H9 (cell line): ENCODE results near the gene RBL1. TPM values are rescaled to one million over a fixed set of nuclear protein-coding genes. Genes with fewer than 3 reads are reported as not detected.

Experiments
- DNase-seq: peaks from one replicate; pipeline ENCODE4 v3.0.0-alpha.2; 2017
- H2AFZ ChIP-seq: one replicate; pipeline ENCODE4 v1.6.1; 2013; ENCODE audit warnings: mild to moderate bottlenecking, low read length, control low read depth, moderate library complexity
- H2AK5ac ChIP-seq: 2 replicates; pipeline ENCODE4 v1.6.1; 2013; ENCODE audit warnings: low read length, control low read depth, mixed read lengths; ENCODE audit not compliant: insufficient read length
- H2BK120ac ChIP-seq: one replicate; pipeline ENCODE4 v1.6.1; 2013; ENCODE audit warnings: low read depth, mild to moderate bottlenecking, low read length, control low read depth, inconsistent platforms; ENCODE audit not compliant: poor library complexity, severe bottlenecking
- H2BK12ac ChIP-seq: 2 replicates; pipeline ENCODE4 v1.6.1; 2013; ENCODE audit warnings: low read length, control low read depth, mixed read lengths, low read depth; ENCODE audit not compliant: insufficient read length
- H2BK15ac ChIP-seq: 2 replicates; pipeline ENCODE4 v1.6.1; 2013; ENCODE audit warnings: low read depth, low read length, control low read depth
- H2BK20ac ChIP-seq: one replicate; pipeline ENCODE4 v1.6.1; 2013; ENCODE audit warnings: low read depth, mild to moderate bottlenecking, low read length, control low read depth, inconsistent platforms; ENCODE audit not compliant: poor library complexity, severe bottlenecking
- H2BK5ac ChIP-seq: 2 replicates; pipeline ENCODE4 v1.6.1; 2013; ENCODE audit warnings: low read length, control low read depth, mixed read lengths; ENCODE audit not compliant: insufficient read length
- H3K14ac ChIP-seq: 2 replicates; pipeline ENCODE4 v1.6.1; 2013; ENCODE audit warnings: low read length, control low read depth; ENCODE audit not compliant: insufficient read depth
- H3K18ac ChIP-seq: 2 replicates; pipeline ENCODE4 v1.6.1; 2013; ENCODE audit warnings: low read depth, mild to moderate bottlenecking, mixed read lengths, low read length, control low read depth; ENCODE audit not compliant: insufficient read length
- H3K23ac ChIP-seq: 2 replicates; pipeline ENCODE4 v1.6.1; 2013; ENCODE audit warnings: low read length, control low read depth, mixed read lengths, low read depth; ENCODE audit not compliant: insufficient read length
- H3K23me2 ChIP-seq: 2 replicates; pipeline ENCODE4 v1.6.1; 2013; ENCODE audit warnings: low read depth, mild to moderate bottlenecking, mixed read lengths, low read length, control low read depth; ENCODE audit not compliant: insufficient read length, poor library complexity, severe bottlenecking
- H3K27ac ChIP-seq: 2 replicates; pipeline ENCODE4 v1.5.1; 2013; ENCODE audit warnings: low read length, control low read depth, mixed read lengths, low read depth; ENCODE audit not compliant: insufficient read length
- H3K27me3 ChIP-seq: 2 replicates; pipeline ENCODE4 v1.6.1; 2013; ENCODE audit warnings: low read length, control low read depth, inconsistent platforms; ENCODE audit not compliant: insufficient read depth
- H3K4ac ChIP-seq: 2 replicates; pipeline ENCODE4 v1.6.1; 2013; ENCODE audit warnings: low read depth, mild to moderate bottlenecking, control low read depth, inconsistent platforms, low read length, moderate library complexity
- H3K4me1 ChIP-seq: 2 replicates; pipeline ENCODE4 v1.6.1; 2013; ENCODE audit warnings: low read length, control low read depth, inconsistent platforms; ENCODE audit not compliant: insufficient read depth
- H3K4me2 ChIP-seq: 2 replicates; pipeline ENCODE4 v1.6.1; 2013; ENCODE audit warnings: low read length, control low read depth, mixed read lengths; ENCODE audit not compliant: insufficient read length, insufficient read depth
- H3K56ac ChIP-seq: 2 replicates; pipeline ENCODE4 v1.6.1; 2013; ENCODE audit warnings: low read depth, mild to moderate bottlenecking, mixed read lengths, low read length, control low read depth; ENCODE audit not compliant: insufficient read length
- H3K79me1 ChIP-seq: 2 replicates; pipeline ENCODE4 v1.6.1; 2013; ENCODE audit warnings: low read depth, mild to moderate bottlenecking, moderate library complexity, low read length, control low read depth, inconsistent platforms; ENCODE audit not compliant: insufficient read depth, poor library complexity, severe bottlenecking
- H3K79me2 ChIP-seq: 2 replicates; pipeline ENCODE4 v1.6.1; 2013; ENCODE audit warnings: low read length, control low read depth, inconsistent platforms; ENCODE audit not compliant: insufficient read depth
- H3K9ac ChIP-seq: 2 replicates; pipeline ENCODE4 v1.6.1; 2013; ENCODE audit warnings: low read length, control low read depth, mixed read lengths; ENCODE audit not compliant: insufficient read length; ENCODE audit errors: extremely low read depth
- H3K9me3 ChIP-seq: one replicate; pipeline ENCODE4 v1.6.1; 2013; ENCODE audit warnings: low read depth, low read length, inconsistent platforms; ENCODE audit not compliant: control insufficient read depth
- H3T11ph ChIP-seq: one replicate; pipeline ENCODE4 v1.6.1; 2013; ENCODE audit warnings: mild to moderate bottlenecking, low read length, control low read depth, inconsistent platforms
- H4K20me1 ChIP-seq: one replicate; pipeline ENCODE4 v1.6.1; 2013; ENCODE audit not compliant: control insufficient read depth, insufficient read length, insufficient read depth
- H4K5ac ChIP-seq: 2 replicates; pipeline ENCODE4 v1.6.1; 2013; ENCODE audit warnings: low read depth, mild to moderate bottlenecking, mixed read lengths, low read length, control low read depth; ENCODE audit not compliant: insufficient read length
- H4K8ac ChIP-seq: replicated peaks from 2 replicates; pipeline ENCODE4 v1.6.1; 2013; ENCODE audit warnings: low read length, control low read depth, mixed read lengths, low read depth; ENCODE audit not compliant: insufficient read length
- H4K91ac ChIP-seq: 2 replicates; pipeline ENCODE4 v1.6.1; 2013; ENCODE audit warnings: low read depth, mild to moderate bottlenecking, moderate library complexity, mixed read lengths, low read length, control low read depth; ENCODE audit not compliant: insufficient read length
- H3K27ac Mint-ChIP-seq, 3 experiments: 2 replicates in 2 of 3; 3 replicates in 1 of 3; pipeline ENCODE4 v1.8.0; 2020 to 2021; ENCODE audit warnings: mixed read lengths in 3 of 3, mild to moderate bottlenecking in 1 of 3, moderate library complexity in 1 of 3
- H3K27me3 Mint-ChIP-seq: 2 replicates; pipeline ENCODE4 v1.8.0; 2021; ENCODE audit warnings: low read depth, mild to moderate bottlenecking, moderate library complexity, mixed read lengths
- H3K36me3 Mint-ChIP-seq, 3 experiments: 2 replicates in 2 of 3; 3 replicates in 1 of 3; pipeline ENCODE4 v1.8.0; 2020 to 2021; ENCODE audit warnings: low read depth in 3 of 3, mixed read lengths in 3 of 3; ENCODE audit not compliant: insufficient read depth in 1 of 3
- H3K4me1 Mint-ChIP-seq, 2 experiments: 2 replicates each; pipeline ENCODE4 v1.8.0; 2020; ENCODE audit warnings: mixed read lengths in 2 of 2
- H3K4me3 Mint-ChIP-seq, 2 experiments: 2 replicates in 1 of 2; 3 replicates in 1 of 2; pipeline ENCODE4 v1.8.0; 2020 to 2021; ENCODE audit warnings: mild to moderate bottlenecking in 2 of 2, mixed read lengths in 2 of 2, moderate library complexity in 1 of 2
- H3K9me3 Mint-ChIP-seq, 2 experiments: 2 replicates in 1 of 2; 3 replicates in 1 of 2; pipeline ENCODE4 v1.8.0; 2020; ENCODE audit warnings: mild to moderate bottlenecking in 2 of 2, mixed read lengths in 2 of 2, moderate library complexity in 1 of 2
- CTCF ChIP-seq: fragments of 200-600 bp; sonication (generic); conservative IDR thresholded peaks from 3 replicates; pipeline ENCODE4 v1.8.0; 2021; ENCODE audit warnings: antibody characterized with exemption, mild to moderate bottlenecking
- WGBS: extraction: QIAGEN DNeasy Blood & Tissue Kit; methylation state at CpG from one replicate; pipeline ENCODE4 v1.1.7; 2013; ENCODE audit warnings: missing lambda C conversion rate, low lambda C conversion rate, mixed read lengths; ENCODE audit not compliant: insufficient read length; ENCODE audit errors: extremely low coverage; 5-methylcytosine and 5-hydroxymethylcytosine counted together
- total RNA-seq: library from RNA; stranded (reverse); gene quantifications from 2 replicates; pipeline ENCODE4 v1.2.1, GENCODE V29; 2021

RBL1 gene
- total RNA-seq, 1 experiment from 2014 or later, result 14.1 TPM

- Histone ChIP-seq H4K5ac (no peak overlapping the region), H3K23ac (no peak overlapping the region), H4K8ac (no peak overlapping the region), H3K27me3 (no peaks in the 10 kb centered on the region), H2BK5ac (no peak overlapping the region), H3K79me1 (no peaks in the 10 kb centered on the region), H2AK5ac (no peak overlapping the region), H2AFZ (no peak overlapping the region), H3K23me2 (peaks cover 9% of the 10 kb centered on the region), H2BK12ac (no peak overlapping the region), H3K4me1 (peaks cover 8% of the 10 kb centered on the region; the same call in 1 of the 2 replicates), H3K9me3 (no peaks in the 10 kb centered on the region), H4K20me1 (no peaks in the 10 kb centered on the region), H3K9ac (no peak overlapping the region), H4K91ac (no peak overlapping the region), H2BK120ac (no peak overlapping the region), H2BK15ac (no peak overlapping the region), H3K4ac (no peak overlapping the region), H3K14ac (no peak overlapping the region), H3K27ac (no peak overlapping the region), H3K79me2 (no peaks in the 10 kb centered on the region), H2BK20ac (no peak overlapping the region), H3K18ac (no peak overlapping the region), H3K56ac (no peak overlapping the region), H3K4me2 (peak overlapping the region; percentile 84), H3T11ph (no peak overlapping the region)
- Mint-ChIP-seq H3K4me3 (peak overlapping the region; percentile 93 to 95), H3K36me3 (peaks cover 0 to 4% (median 3%) of the 10 kb centered on the region in 3 experiments; a peak in 3 of 7 replicates), H3K4me1 (peaks cover 26 to 29% of the 10 kb centered on the region in 2 experiments), H3K9me3 (peaks cover under 1% of the 10 kb centered on the region in 2 experiments; a peak in 1 of 5 replicates), H3K27me3 (peaks cover 6% of the 10 kb centered on the region), H3K27ac (peak overlapping the region; percentile 7 to 82 (median 34); a peak in 2 of 7 replicates)
- WGBS, result no CpG with 5 or more reads among the region's 11 CpGs
- no peak for DNase-seq
- no peak for TF ChIP-seq CTCF
Measured at GRCh38 chr20:36951979-36952738, 143.6 kb downstream of the RBL1 start.
